B cell (primary cell): ENCODE measurements around the gene COX18. TPM values are rescaled to one million over a fixed set of nuclear protein-coding genes. Genes with fewer than 3 reads are reported as not detected.

Experiments
- ATAC-seq: fragments of 200-7000 bp; cut with Tn5 transposase; one replicate; pipeline ENCODE4 v1.10.0; 2021; ENCODE audit warnings: low read depth, mild to moderate bottlenecking, moderate number of reproducible peaks, moderate library complexity
- CTCF ChIA-PET: fragments of 350-600 bp; sonication (Branson Sonifier 250); formaldehyde crosslinking; loops from one replicate; lab custom pipeline; 2021; ENCODE audit warnings: antibody characterized with exemption, inconsistent platforms; lab: Charles Lee
- POLR2A ChIA-PET: fragments of 350-600 bp; sonication (Branson Sonifier 250); formaldehyde crosslinking; loops from one replicate; lab custom pipeline; 2021; ENCODE audit warnings: antibody characterized with exemption; lab: Charles Lee
- DNase-seq: peaks from one replicate; pipeline ENCODE4 v3.0.0; 2013
- H2AFZ ChIP-seq: 2 replicates; pipeline ENCODE4 v1.6.1; 2012; ENCODE audit warnings: mild to moderate bottlenecking, low read depth, low read length; ENCODE audit not compliant: insufficient read depth, poor library complexity, severe bottlenecking
- H3K27ac ChIP-seq, 2 donors: 1 replicate in 1 of 2; 2 replicates in 1 of 2; pipeline ENCODE4 v1.5.1; 2012 to 2013; ENCODE audit warnings: low read length in 2 of 2, mild to moderate bottlenecking in 2 of 2, moderate library complexity in 1 of 2
- H3K27me3 ChIP-seq, 4 experiments: fragments of 200-600 bp in 1 of 4; sonication (generic) in 1 of 4; replicated peaks in 1 of 4; 1 replicate in 2 of 4; 2 replicates in 2 of 4; pipeline versions ENCODE4 v1.6.1 to v1.7.0; 2013 to 2016; ENCODE audit warnings: low read length in 3 of 4, mild to moderate bottlenecking in 2 of 4, mixed read lengths in 1 of 4, moderate library complexity in 1 of 4; ENCODE audit not compliant: insufficient read depth in 4 of 4, control insufficient read depth in 3 of 4; ENCODE audit errors: control extremely low read depth in 1 of 4
- H3K36me3 ChIP-seq, 2 experiments: replicated peaks in 1 of 2; 1 replicate in 1 of 2; 2 replicates in 1 of 2; pipeline versions ENCODE4 v1.6.1 to v1.7.1; 2013; ENCODE audit warnings: low read length in 1 of 2; ENCODE audit not compliant: insufficient read depth in 2 of 2, control insufficient read depth in 1 of 2; ENCODE audit errors: control extremely low read depth in 1 of 2, extremely low read depth in 1 of 2
- H3K4me1 ChIP-seq, 2 donors: fragments of 200-600 bp in 1 of 2; sonication (generic) in 1 of 2; 1 replicate in 1 of 2; 2 replicates in 1 of 2; pipeline versions ENCODE4 v1.5.1 to v1.6.1; 2013 to 2017; ENCODE audit warnings: low read length in 2 of 2; ENCODE audit not compliant: control insufficient read depth in 2 of 2, insufficient read depth in 2 of 2
- H3K4me2 ChIP-seq: replicated peaks from 2 replicates; pipeline ENCODE3; 2012; ENCODE audit warnings: mild to moderate bottlenecking, low read depth, low read length; ENCODE audit not compliant: poor library complexity, severe bottlenecking
- H3K4me3 ChIP-seq, 5 experiments: fragments of 200-600 bp in 1 of 5; sonication (generic) in 1 of 5; 1 replicate in 3 of 5; 2 replicates in 2 of 5; pipeline versions ENCODE4 v1.5.1 to v1.7.0; 2011 to 2016; ENCODE audit warnings: low read length in 4 of 5, mild to moderate bottlenecking in 4 of 5, low read depth in 2 of 5, control low read depth in 1 of 5, moderate library complexity in 1 of 5; ENCODE audit not compliant: insufficient read depth in 1 of 5; ENCODE audit errors: control extremely low read depth in 1 of 5, extremely low read depth in 1 of 5
- H3K79me2 ChIP-seq: fragments of 200-600 bp; sonication (generic); one replicate; pipeline ENCODE4 v1.6.0; 2016; ENCODE audit warnings: low read length; ENCODE audit not compliant: control insufficient read depth, insufficient read depth
- H3K9ac ChIP-seq: fragments of 200-600 bp; sonication (generic); 2 replicates; pipeline ENCODE4 v1.6.1; 2017; ENCODE audit warnings: mild to moderate bottlenecking, low read length, moderate library complexity
- H3K9me3 ChIP-seq, 3 donors: one replicate each; pipeline versions ENCODE4 v1.6.1 to v1.7.1; 2013; ENCODE audit warnings: low read length in 2 of 3; ENCODE audit not compliant: control insufficient read depth in 2 of 3, insufficient read depth in 1 of 3; ENCODE audit errors: control extremely low read depth in 1 of 3
- H4K20me1 ChIP-seq: 2 replicates; pipeline ENCODE4 v1.6.0; 2012; ENCODE audit warnings: mild to moderate bottlenecking, low read length; ENCODE audit not compliant: insufficient read depth, control insufficient read depth, poor library complexity, severe bottlenecking
- H3K27ac Mint-ChIP-seq: one replicate; pipeline ENCODE4 v1.8.0; 2021; ENCODE audit warnings: mixed read lengths
- H3K27me3 Mint-ChIP-seq: one replicate; pipeline ENCODE4 v1.8.0; 2021; ENCODE audit warnings: mixed read lengths
- H3K4me1 Mint-ChIP-seq: one replicate; pipeline ENCODE4 v1.8.0; 2021; ENCODE audit warnings: mixed read lengths
- H3K4me3 Mint-ChIP-seq: one replicate; pipeline ENCODE4 v1.8.0; 2021; ENCODE audit warnings: mixed read lengths
- H3K9me3 Mint-ChIP-seq: one replicate; pipeline ENCODE4 v1.8.0; 2022; ENCODE audit warnings: mixed read lengths; ENCODE audit not compliant: insufficient read depth
- CTCF ChIP-seq: fragments of 200-600 bp; IDR thresholded peaks from one replicate; pipeline ENCODE4 v1.8.0; 2022; ENCODE audit warnings: antibody characterized with exemption, mild to moderate bottlenecking
- EZH2 ChIP-seq: IDR thresholded peaks from 2 replicates; pipeline ENCODE4 v1.6.1; 2012; ENCODE audit warnings: borderline replicate concordance, low read depth, mild to moderate bottlenecking, moderate library complexity, low read length; ENCODE audit not compliant: insufficient read depth, poor library complexity, severe bottlenecking
- WGBS: methylation state at CpG from one replicate; pipeline ENCODE4 v1.1.5; 2013; ENCODE audit warnings: missing lambda C conversion rate; ENCODE audit not compliant: insufficient coverage; 5-methylcytosine and 5-hydroxymethylcytosine counted together
- intact Hi-C: fragments of 100-400 bp; cut with micrococcal nuclease; formaldehyde crosslinking; loops from one replicate; pipeline ENCODE4 v1.10.0; 2022
- polyA plus RNA-seq: library from polyadenylated mRNA; depleted of rRNA; stranded (reverse); fragments of >200 nt; gene quantifications from 2 replicates; pipeline ENCODE4 v1.2.3, GENCODE V29; 2012
- total RNA-seq, 2 donors: library from RNA; stranded (reverse); fragments of 120-200 nt in 1 of 2; gene quantifications; 1 replicate in 1 of 2; 2 replicates in 1 of 2; pipeline versions ENCODE4 v1.2.3 to v1.2.4, GENCODE V29; 2013 to 2022

COX18 gene
- total and polyA plus RNA-seq, 2 donors (not counting 1 experiment from before 2014, with no cell fraction given), result 12.7 to 13.2 TPM

- Histone ChIP-seq H3K4me2 (no peak overlapping the region), H3K9me3 (no peaks in the 10 kb centered on the region), H2AFZ (no peak overlapping the region), H3K27me3 (no peaks in the 10 kb centered on the region), H4K20me1 (no peaks in the 10 kb centered on the region), H3K27ac (no peak overlapping the region), H3K4me1 (peaks cover 12 to 17% of the 10 kb centered on the region in 2 donors), H3K36me3 (peaks cover 15 to 23% of the 10 kb centered on the region in 2 experiments), H3K9ac (no peak overlapping the region), H3K4me3 (no peak overlapping the region), H3K79me2 (peaks cover 53% of the 10 kb centered on the region)
- intact Hi-C loops, result no loop called here
- no peaks in the 10 kb centered on the region for H3K27me3 Mint-ChIP-seq
- DNase-seq (no peak), ATAC-seq (no peak)
- no peak overlapping the region for H3K27ac Mint-ChIP-seq
- H3K9me3 Mint-ChIP-seq, result no peaks in the 10 kb centered on the region
- H3K4me3 Mint-ChIP-seq, result no peak overlapping the region
- peaks cover 28% of the 10 kb centered on the region for H3K4me1 Mint-ChIP-seq
- POLR2A ChIA-PET, result no interaction called here
- 93% methylated on average over 3 of the region's 4 CpGs for WGBS
- TF ChIP-seq CTCF, result no peak
- TF ChIP-seq EZH2, result no peak
- CTCF ChIA-PET, result no interaction called here
Observed at GRCh38 chr4:73064536-73064935, 5.0 kb downstream of the COX18 start.

- H3K27me3 Mint-ChIP-seq, result no peaks in the 10 kb centered on the region
Observed at GRCh38 chr4:73055241-73055897, 14.1 kb downstream of the COX18 start.

More at GRCh38 chr4:73055241-73055897, 14.1 kb downstream of the COX18 start:
- Mint-ChIP-seq H3K9me3 (no peaks in the 10 kb centered on the region), H3K27ac (no peak overlapping the region), H3K4me1 (no peaks in the 10 kb centered on the region), H3K4me3 (no peak overlapping the region)
- Histone ChIP-seq H3K4me2 (no peak overlapping the region), H3K9me3 (no peaks in the 10 kb centered on the region), H3K4me3 (no peak overlapping the region), H3K27me3 (no peaks in the 10 kb centered on the region), H3K36me3 (peaks cover 15 to 55% of the 10 kb centered on the region in 2 experiments), H2AFZ (no peak overlapping the region), H3K4me1 (no peaks in the 10 kb centered on the region), H3K27ac (no peak overlapping the region), H3K9ac (no peak overlapping the region), H3K79me2 (no peaks in the 10 kb centered on the region), H4K20me1 (no peaks in the 10 kb centered on the region)
- no peak for TF ChIP-seq CTCF
- no peak for TF ChIP-seq EZH2
- POLR2A ChIA-PET, result no interaction called here
- ATAC-seq (no peak), DNase-seq (no peak)
- CTCF ChIA-PET, result no interaction called here
- 83% methylated on average over 1 of the region's 2 CpGs for WGBS
- intact Hi-C loops, result no loop called here
